Activated CD8-positive, alpha-beta T cell treated with anti-CD3 and anti-CD28 coated beads for 36 hours (primary cell): ENCODE data around the gene RAI2. TPM values are rescaled to one million over a fixed set of nuclear protein-coding genes. Genes with fewer than 3 reads are reported as not detected.

Experiments used
- ATAC-seq: fragments of 200-7000 bp; cut with Tn5 transposase; one replicate; pipeline ENCODE4 v1.10.0; 2021; ENCODE audit warnings: mild to moderate bottlenecking, moderate library complexity
- CTCF ChIA-PET: fragments of 350-600 bp; sonication (Branson Sonifier 250); formaldehyde crosslinking; loops from one replicate; lab custom pipeline; 2021; ENCODE audit warnings: antibody characterized with exemption; lab: Charles Lee
- POLR2A ChIA-PET: fragments of 350-600 bp; sonication (Branson Sonifier 250); formaldehyde crosslinking; loops from one replicate; lab custom pipeline; 2021; ENCODE audit warnings: antibody characterized with exemption; lab: Charles Lee
- DNase-seq: peaks from one replicate; pipeline ENCODE4 v3.0.0-alpha.2; 2020
- H3K27ac Mint-ChIP-seq: one replicate; pipeline ENCODE4 v1.8.0; 2021; ENCODE audit warnings: mild to moderate bottlenecking, mixed read lengths
- H3K27me3 Mint-ChIP-seq: one replicate; pipeline ENCODE4 v1.8.0; 2021; ENCODE audit warnings: mixed read lengths
- H3K36me3 Mint-ChIP-seq: one replicate; pipeline ENCODE4 v1.8.0; 2021; ENCODE audit warnings: low read depth, mixed read lengths
- H3K4me1 Mint-ChIP-seq: one replicate; pipeline ENCODE4 v1.8.0; 2021; ENCODE audit warnings: low read depth, mixed read lengths
- H3K4me3 Mint-ChIP-seq: one replicate; pipeline ENCODE4 v1.8.0; 2021; ENCODE audit warnings: mild to moderate bottlenecking, moderate library complexity, mixed read lengths
- H3K9me3 Mint-ChIP-seq: one replicate; pipeline ENCODE4 v1.8.0; 2021; ENCODE audit warnings: mixed read lengths
- CTCF ChIP-seq: fragments of 200-600 bp; IDR thresholded peaks from one replicate; pipeline ENCODE4 v1.8.0; 2022; ENCODE audit warnings: antibody characterized with exemption, mild to moderate bottlenecking
- intact Hi-C: fragments of 100-400 bp; cut with micrococcal nuclease; formaldehyde crosslinking; loops from one replicate; pipeline ENCODE4 v1.10.0; 2022
- total RNA-seq, 2 experiments: library from RNA; stranded (reverse); gene quantifications; one replicate each; pipeline ENCODE4 v1.2.3, GENCODE V29; 2021

Gene RAI2
- total RNA-seq, 2 experiments from 2014 or later: 0.20 to 0.41 TPM

GRCh38 chrX:17854069-17854468 is 7.0 kb downstream of the RAI2 start:
- POLR2A ChIA-PET: no interaction called here

GRCh38 chrX:17851874-17852273 is 9.2 kb downstream of the RAI2 start:
- POLR2A ChIA-PET: no interaction called here
- TF ChIP-seq CTCF: no peak
- Mint-ChIP-seq H3K4me1 (peaks cover 9% of the 10 kb centered on the region), H3K36me3 (no peaks in the 10 kb centered on the region), H3K27ac (no peak overlapping the region), H3K4me3 (no peak overlapping the region), H3K27me3 (peaks cover 3% of the 10 kb centered on the region), H3K9me3 (no peaks in the 10 kb centered on the region)
- no peak for ATAC-seq
- CTCF ChIA-PET: no interaction called here
- intact Hi-C loops: no loop called here
- no peak for DNase-seq

More at GRCh38 chrX:17854069-17854468, 7.0 kb downstream of the RAI2 start:
- DNase-seq (no peak), ATAC-seq (no peak)
- CTCF ChIA-PET: no interaction called here
- intact Hi-C loops: no loop called here
- Mint-ChIP-seq H3K4me3 (no peak overlapping the region), H3K36me3 (no peaks in the 10 kb centered on the region), H3K9me3 (no peaks in the 10 kb centered on the region), H3K4me1 (no peaks in the 10 kb centered on the region), H3K27ac (no peak overlapping the region), H3K27me3 (peaks cover 14% of the 10 kb centered on the region)
- no peak for TF ChIP-seq CTCF

GRCh38 chrX:17848545-17849265 is 12.4 kb downstream of the RAI2 start:
- intact Hi-C loops: no loop called here
- CTCF ChIA-PET: interaction anchor here (1.3 kb wide), 1 partner anchor 10 kb away, joined by 3 read pairs; no protein-coding TSS in a partner anchor
- H3K4me1 Mint-ChIP-seq: peaks cover 9% of the 10 kb centered on the region
- H3K9me3 Mint-ChIP-seq: no peaks in the 10 kb centered on the region
- ATAC-seq: peak; percentile 58
- POLR2A ChIA-PET: interaction anchor here (0.6 kb wide), 1 partner anchor 62 kb away, joined by 4 read pairs; no protein-coding TSS in a partner anchor
- TF ChIP-seq CTCF: no peak
- peaks cover 3% of the 10 kb centered on the region for H3K27me3 Mint-ChIP-seq
- H3K27ac Mint-ChIP-seq: peak overlapping the region; percentile 52
- peak; percentile 14 for DNase-seq
- H3K36me3 Mint-ChIP-seq: no peaks in the 10 kb centered on the region
- no peak overlapping the region for H3K4me3 Mint-ChIP-seq

GRCh38 chrX:17846045-17846444 is 15.1 kb downstream of the RAI2 start:
- Mint-ChIP-seq H3K9me3 (no peaks in the 10 kb centered on the region), H3K4me1 (peaks cover 9% of the 10 kb centered on the region), H3K27me3 (peaks cover 4% of the 10 kb centered on the region), H3K36me3 (no peaks in the 10 kb centered on the region), H3K4me3 (no peak overlapping the region), H3K27ac (no peak overlapping the region)
- TF ChIP-seq CTCF: no peak
- no peak for DNase-seq
- no peak for ATAC-seq
- intact Hi-C loops: no loop called here
- POLR2A ChIA-PET: no interaction called here
- CTCF ChIA-PET: no interaction called here

- ChIA-PET POLR2A (no interaction called here), CTCF (no interaction called here)
- no peak for TF ChIP-seq CTCF
Measured at GRCh38 chrX:17844236-17844635, 16.9 kb downstream of the RAI2 start.

More at GRCh38 chrX:17844236-17844635, 16.9 kb downstream of the RAI2 start:
- Mint-ChIP-seq H3K9me3 (no peaks in the 10 kb centered on the region), H3K27me3 (peaks cover 4% of the 10 kb centered on the region), H3K36me3 (no peaks in the 10 kb centered on the region), H3K27ac (no peak overlapping the region), H3K4me1 (peaks cover 9% of the 10 kb centered on the region), H3K4me3 (no peak overlapping the region)
- intact Hi-C loops: no loop called here
- DNase-seq (no peak), ATAC-seq (no peak)
